ENCODE data around the gene DIPK1B. TPM values are rescaled to one million over a fixed set of nuclear protein-coding genes. Genes with fewer than 3 reads are reported as not detected.

Gene DIPK1B
- total and polyA plus RNA-seq, 2 experiments from 2014 or later = 18.7 to 60.0 TPM

GRCh38 chr9:136723362-136723976, 11.1 kb downstream of the DIPK1B start (continued):
- TF ChIP-seq ETS1 (IDR thresholded peaks at IDR 0.05) (no peak), JUNB (IDR thresholded peaks at IDR 0.05; ENCODE audit: unreplicated experiment) (no peak), EZH2phosphoT487 (IDR thresholded peaks at IDR 0.05; ENCODE audit: unreplicated experiment) (no peak), STAT1 (IDR thresholded peaks at IDR 0.05; ENCODE audit: unreplicated experiment) (no peak), NANOG (IDR thresholded peaks at IDR 0.05; ENCODE audit: borderline replicate concordance) (no peak)

- ATAC-seq (no peak), DNase-seq (ENCODE audit: low spot score) (no peak)
- no peak overlapping the region for H3K4me2 ChIP-seq
- no peak overlapping the region for H2AFZ ChIP-seq
- no peak for TF ChIP-seq CTCF (conservative IDR thresholded peaks at IDR 0.05; ENCODE audit: low read depth in 2 of 2)
- no peak for TF ChIP-seq ZNF114 (CRISPR knock-in tag; IDR thresholded peaks at IDR 0.05)
- no peak for TF ChIP-seq NANOG (IDR thresholded peaks at IDR 0.05; ENCODE audit: borderline replicate concordance)
- no peak for TF ChIP-seq CREB1 (CRISPR knock-in tag; IDR thresholded peaks at IDR 0.05; ENCODE audit: low read depth)
- TF ChIP-seq EZH2 (IDR thresholded peaks at IDR 0.05; ENCODE audit: low read depth, unreplicated experiment) = no peak
- no peak for TF ChIP-seq ZNF462 (CRISPR knock-in tag; IDR thresholded peaks at IDR 0.05)
- TF ChIP-seq ZNF331 (CRISPR knock-in tag; IDR thresholded peaks at IDR 0.05; ENCODE audit: low read depth) = no peak
- Mint-ChIP-seq H3K9me3 (no peaks in the 10 kb centered on the region), H3K36me3 (ENCODE audit: low read depth) (peaks cover 50% of the 10 kb centered on the region), H3K27me3 (ENCODE audit: insufficient read depth, low read depth, poor library complexity) (peaks cover 33% of the 10 kb centered on the region), H3K27ac (no peak overlapping the region), H3K4me1 (peaks cover 21% of the 10 kb centered on the region), H3K4me3 (peak overlapping the region; percentile 10; the same call in 1 of the 3 replicates)
- H3K4me1 ChIP-seq (ENCODE audit: insufficient read depth) = peaks cover 9% of the 10 kb centered on the region; the same call in 1 of the 2 replicates
- peaks cover 31% of the 10 kb centered on the region for H4K20me1 ChIP-seq (replicated peaks; ENCODE audit: insufficient read depth)
- peaks cover 22% of the 10 kb centered on the region for H3K36me3 ChIP-seq (ENCODE audit: insufficient read depth)
- peaks cover 50% of the 10 kb centered on the region for H3F3A ChIP-seq (replicated peaks; ENCODE audit: low read depth)
- no peak overlapping the region; the same call in 1 of the 2 replicates for H3K27ac ChIP-seq (ENCODE audit: low read depth)
- H3K4me3 ChIP-seq = no peak overlapping the region
- no peaks in the 10 kb centered on the region for H3K9me2 ChIP-seq (ENCODE audit: insufficient read depth)
- peaks cover 26% of the 10 kb centered on the region for H3K79me2 ChIP-seq (replicated peaks; ENCODE audit: insufficient read depth)
- peaks cover 6% of the 10 kb centered on the region for H3K27me3 ChIP-seq (ENCODE audit: insufficient read depth)
Measured at GRCh38 chr9:136723989-136724388, 11.6 kb downstream of the DIPK1B start.

Measured in GM23338 (cell line).